Testis (tissue), 3 donors: ENCODE measurements around the gene KAT7. TPM values are rescaled to one million over a fixed set of nuclear protein-coding genes. Genes with fewer than 3 reads are reported as not detected.

Experiments
- DNase-seq: peaks from one replicate; pipeline ENCODE4 v3.0.0-alpha.2; 2019
- H3K27ac ChIP-seq, 2 donors: fragments of 200-600 bp; sonication (generic); one replicate each; pipeline ENCODE4 v1.5.1; 2019
- H3K27me3 ChIP-seq: fragments of 200-600 bp; sonication (generic); one replicate; pipeline ENCODE4 v1.5.1; 2019
- H3K36me3 ChIP-seq: fragments of 200-600 bp; sonication (generic); one replicate; pipeline ENCODE4 v1.5.1; 2017; ENCODE audit warnings: low read depth; ENCODE audit errors: missing control alignments
- H3K4me1 ChIP-seq: fragments of 200-600 bp; sonication (generic); one replicate; pipeline ENCODE4 v1.5.1; 2019
- H3K4me3 ChIP-seq, 2 donors: fragments of 200-600 bp; sonication (generic); one replicate each; pipeline ENCODE4 v1.5.1; 2017 to 2019
- H3K9me3 ChIP-seq: fragments of 200-600 bp; sonication (generic); one replicate; pipeline ENCODE4 v1.5.1; 2017
- POLR2A ChIP-seq: fragments of 450-650 bp; IDR thresholded peaks from one replicate; pipeline ENCODE4 v1.6.1; 2017; ENCODE audit warnings: antibody characterized with exemption, mild to moderate bottlenecking, moderate library complexity
- WGBS, 2 donors: methylation state at CpG; one replicate each; pipeline ENCODE4 v1.1.5; 2018; 5-methylcytosine and 5-hydroxymethylcytosine counted together
- intact Hi-C: fragments of 100-400 bp; cut with DNase I; formaldehyde crosslinking; loops from one replicate; pipeline ENCODE4 v1.15.1; 2023; ENCODE audit warnings: low total_unique reads
- polyA plus RNA-seq: library from polyadenylated mRNA; stranded (reverse); fragments of 350-450 nt; fragmentation: Illumina TruSeq; extraction: RNeasy Lipid Tissue Mini Kit (QIAGEN cat#74804); gene quantifications from one replicate; pipeline ENCODE4 v1.2.3, GENCODE V29; 2014; ENCODE audit warnings: low read depth, low replicate concordance; ENCODE audit not compliant: insufficient read depth
- total RNA-seq, 2 donors: library from RNA; depleted of rRNA; stranded (reverse); fragments of >200 nt; gene quantifications; one replicate each; pipeline ENCODE4 v1.2.3, GENCODE V29; 2016
- TF ChIP-seq, protein P1 (sequence below), 3 experiments: fragments of 450-650 bp in 2 of 3; fragments of 200-600 bp in 1 of 3; sonication (generic) in 1 of 3; IDR thresholded peaks; one replicate each; pipeline ENCODE4 v1.5.1; 2016 to 2019; ENCODE audit warnings: antibody characterized with exemption in 3 of 3, mild to moderate bottlenecking in 2 of 3, moderate library complexity in 1 of 3

KAT7 gene
- total and polyA plus RNA-seq, 3 donors from 2014 or later: 122 to 181 (median 123) TPM

DNA sequence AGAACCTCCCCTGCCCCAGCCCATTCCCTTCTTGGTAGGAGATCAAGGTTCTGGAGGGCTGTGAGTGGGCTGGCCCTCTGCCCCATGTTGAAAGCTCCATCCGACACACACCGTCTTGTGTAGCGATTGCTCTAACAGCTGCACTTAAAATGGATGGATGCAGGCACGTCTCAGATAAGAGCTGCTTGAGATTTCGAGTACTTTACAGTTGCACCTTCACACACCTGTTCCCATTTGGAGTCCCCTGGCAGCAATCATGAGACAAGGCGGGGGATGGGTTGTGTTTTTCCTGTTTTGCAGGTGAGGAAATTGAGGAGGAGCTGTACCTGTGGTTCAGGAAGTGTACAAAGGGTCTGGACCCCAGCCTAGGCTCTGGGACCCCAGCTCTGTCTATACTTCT is 85.0 kb downstream of the KAT7 start:
- H3K4me3 ChIP-seq: no peak overlapping the region
- DNase-seq: no peak
- no peaks in the 10 kb centered on the region for H3K9me3 ChIP-seq
- 81 to 86% methylated on average over 6 of the region's 6 CpGs for WGBS, 2 donors
- TF ChIP-seq, protein P1, sequence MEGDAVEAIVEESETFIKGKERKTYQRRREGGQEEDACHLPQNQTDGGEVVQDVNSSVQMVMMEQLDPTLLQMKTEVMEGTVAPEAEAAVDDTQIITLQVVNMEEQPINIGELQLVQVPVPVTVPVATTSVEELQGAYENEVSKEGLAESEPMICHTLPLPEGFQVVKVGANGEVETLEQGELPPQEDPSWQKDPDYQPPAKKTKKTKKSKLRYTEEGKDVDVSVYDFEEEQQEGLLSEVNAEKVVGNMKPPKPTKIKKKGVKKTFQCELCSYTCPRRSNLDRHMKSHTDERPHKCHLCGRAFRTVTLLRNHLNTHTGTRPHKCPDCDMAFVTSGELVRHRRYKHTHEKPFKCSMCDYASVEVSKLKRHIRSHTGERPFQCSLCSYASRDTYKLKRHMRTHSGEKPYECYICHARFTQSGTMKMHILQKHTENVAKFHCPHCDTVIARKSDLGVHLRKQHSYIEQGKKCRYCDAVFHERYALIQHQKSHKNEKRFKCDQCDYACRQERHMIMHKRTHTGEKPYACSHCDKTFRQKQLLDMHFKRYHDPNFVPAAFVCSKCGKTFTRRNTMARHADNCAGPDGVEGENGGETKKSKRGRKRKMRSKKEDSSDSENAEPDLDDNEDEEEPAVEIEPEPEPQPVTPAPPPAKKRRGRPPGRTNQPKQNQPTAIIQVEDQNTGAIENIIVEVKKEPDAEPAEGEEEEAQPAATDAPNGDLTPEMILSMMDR (IDR thresholded peaks at IDR 0.05): no peak
- no peak for TF ChIP-seq POLR2A
- intact Hi-C loops: no loop called here
- H3K27me3 ChIP-seq: no peaks in the 10 kb centered on the region
- no peak overlapping the region for H3K27ac ChIP-seq
- no peaks in the 10 kb centered on the region for H3K36me3 ChIP-seq
- H3K4me1 ChIP-seq: no peaks in the 10 kb centered on the region

DNA sequence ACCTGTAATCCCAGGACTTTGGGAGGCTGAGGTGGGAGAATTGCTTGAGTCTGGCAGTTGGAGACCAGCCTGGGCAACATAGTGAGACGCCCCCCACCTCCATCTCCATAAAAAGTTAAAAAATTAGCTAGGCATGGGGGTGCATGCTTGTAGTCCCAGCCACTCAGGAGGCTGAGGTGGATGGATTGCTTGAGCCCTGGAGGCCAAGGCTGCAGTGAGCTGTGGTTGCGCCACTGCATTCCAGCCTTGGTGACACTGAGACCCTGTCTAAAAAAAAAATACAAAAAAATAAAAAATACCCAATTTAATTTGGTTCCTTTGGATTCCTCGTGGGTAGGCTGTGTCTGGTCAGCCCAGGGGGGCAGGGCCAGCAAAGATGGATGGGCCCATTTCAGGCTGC is 85.4 kb downstream of the KAT7 start:
- intact Hi-C loops: no loop called here
- no peak for DNase-seq
- TF ChIP-seq, protein P1 (IDR thresholded peaks at IDR 0.05): no peak
- TF ChIP-seq POLR2A: no peak
- no peak overlapping the region for H3K27ac ChIP-seq
- no peak overlapping the region for H3K4me3 ChIP-seq
- no peaks in the 10 kb centered on the region for H3K4me1 ChIP-seq
- H3K9me3 ChIP-seq: no peaks in the 10 kb centered on the region
- H3K27me3 ChIP-seq: no peaks in the 10 kb centered on the region
- no peaks in the 10 kb centered on the region for H3K36me3 ChIP-seq
- 84 to 85% methylated on average over 3 of the region's 3 CpGs for WGBS, 2 donors

DNA sequence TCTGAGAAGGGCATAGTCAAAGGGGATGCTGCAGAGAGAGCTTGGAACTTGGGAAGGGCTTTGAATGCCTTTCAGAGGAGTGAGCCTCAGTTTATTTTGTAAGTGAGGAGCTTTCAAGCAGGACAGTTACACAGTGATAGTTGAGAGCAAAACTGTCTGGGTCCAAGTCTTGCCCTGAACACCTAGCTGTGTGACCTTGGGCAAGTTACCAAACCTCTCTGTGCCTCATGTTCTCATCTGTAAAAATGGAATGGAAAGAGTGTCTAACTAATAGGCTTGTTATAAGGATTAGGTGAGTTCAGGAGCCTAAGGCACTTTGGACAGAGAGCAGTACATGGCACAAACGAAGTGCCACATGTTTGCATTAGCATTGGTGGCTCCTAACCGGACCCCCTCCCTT is 86.4 kb downstream of the KAT7 start:
- TF ChIP-seq POLR2A: no peak
- TF ChIP-seq, protein P1 (IDR thresholded peaks at IDR 0.05): no peak
- Histone ChIP-seq H3K9me3 (no peaks in the 10 kb centered on the region), H3K36me3 (no peaks in the 10 kb centered on the region), H3K4me1 (no peaks in the 10 kb centered on the region), H3K27me3 (no peaks in the 10 kb centered on the region), H3K27ac (no peak overlapping the region), H3K4me3 (no peak overlapping the region)
- intact Hi-C loops: loop anchor here (5.0 kb wide), 1 partner anchor 122 kb away; the partner anchor contains the start of gene DLX3
- DNase-seq: no peak
- 80 to 92% methylated on average over 2 of the region's 2 CpGs for WGBS, 2 donors

DNA sequence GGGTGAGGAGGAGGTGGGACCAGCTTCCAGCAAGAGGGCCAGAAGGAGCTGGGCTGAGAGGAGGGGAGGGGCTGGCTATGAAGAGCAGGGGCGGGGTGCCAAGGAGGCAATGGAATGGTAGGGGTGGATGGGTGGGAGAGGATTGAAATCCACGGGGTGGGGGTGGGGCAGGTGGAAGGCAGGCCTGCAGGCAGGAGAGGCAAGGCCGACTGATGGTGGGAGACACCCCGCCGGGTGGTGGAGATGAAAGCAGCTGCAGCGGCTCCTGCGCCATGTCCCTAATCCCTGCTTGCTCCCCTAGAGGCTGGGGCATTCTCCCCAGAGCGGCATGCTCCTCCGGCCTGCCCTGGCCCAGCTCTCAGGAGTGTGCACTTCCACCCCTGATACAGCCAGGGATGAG is 87.2 kb downstream of the KAT7 start:
- Histone ChIP-seq H3K27ac (no peak overlapping the region), H3K4me3 (no peak overlapping the region), H3K36me3 (no peaks in the 10 kb centered on the region), H3K9me3 (no peaks in the 10 kb centered on the region), H3K27me3 (no peaks in the 10 kb centered on the region), H3K4me1 (no peaks in the 10 kb centered on the region)
- DNase-seq: no peak
- no peak for TF ChIP-seq POLR2A
- TF ChIP-seq, protein P1 (IDR thresholded peaks at IDR 0.05): no peak
- intact Hi-C loops: loop anchor here (5.0 kb wide), 1 partner anchor 122 kb away; the partner anchor contains the start of gene DLX3
- 67 to 75% methylated on average over 5 to 8 of the region's 9 CpGs for WGBS, 2 donors
